ENCODE results near the gene ABCB6.

GRCh38 chr2:219251656-219252055 is 32.9 kb upstream of the ABCB6 start:
- TF ChIP-seq POLR2A (IDR thresholded peaks at IDR 0.05), result no peak
- no peak for TF ChIP-seq CTCF (IDR thresholded peaks at IDR 0.05)

Measured in tibial nerve (tissue), 3 donors.